CD4-positive, alpha-beta T cell treated with Interleukin-15 for 1 hour (primary cell): ENCODE data around the gene BACE1.

Experiments used
- DNase-seq: peaks from one replicate; pipeline ENCODE4 v3.0.0-alpha.2; 2020

BACE1 gene

GRCh38 chr11:117305145-117305544 lies 10.9 kb downstream of the BACE1 start:
- DNase-seq: no peak

- no peak for DNase-seq
These were observed 12.3 kb downstream of the BACE1 start for GRCh38 chr11:117303646-117304315.

DNA sequence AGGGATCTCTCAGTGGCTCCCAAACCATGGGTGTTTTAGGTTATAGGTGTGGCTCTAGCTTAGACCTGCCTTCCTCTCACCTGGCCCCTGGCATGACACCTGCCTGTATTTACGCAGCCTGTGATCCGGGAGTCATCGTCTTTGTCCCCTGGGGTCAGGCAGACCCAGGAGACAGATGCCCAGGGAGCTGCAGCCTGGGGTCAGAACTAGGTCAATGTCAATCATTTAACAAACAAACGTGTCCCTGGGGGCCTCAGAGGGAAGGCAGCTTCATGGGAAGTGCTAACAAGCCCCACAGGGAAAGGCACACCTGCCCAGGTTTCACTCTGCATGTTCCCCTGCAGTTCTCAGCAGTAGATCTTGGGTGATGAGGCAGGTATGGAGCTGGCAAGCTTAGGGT lies 13.0 kb downstream of the BACE1 start:
- no peak for DNase-seq

DNA sequence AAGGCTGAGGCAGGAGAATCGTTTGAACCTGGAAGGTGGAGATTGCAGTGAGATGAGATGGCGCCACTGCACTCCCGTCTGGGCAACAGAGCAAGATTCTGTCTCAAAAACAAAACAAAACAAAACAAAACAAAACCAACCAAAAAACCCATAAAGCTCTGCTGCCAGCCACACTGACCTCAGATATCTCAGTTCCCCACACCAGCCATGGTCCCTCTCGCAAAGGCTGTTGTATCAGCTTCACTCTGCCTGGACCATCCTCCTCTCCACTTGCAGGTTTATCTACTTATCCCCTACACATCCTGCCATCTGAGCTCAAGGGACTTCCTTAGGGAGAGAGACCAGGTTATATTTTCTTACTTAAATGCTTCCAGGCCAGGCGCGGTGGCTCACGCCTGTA lies 13.8 kb downstream of the BACE1 start:
- DNase-seq: no peak

GRCh38 chr11:117300773-117301172 lies 15.3 kb downstream of the BACE1 start:
- no peak for DNase-seq

DNA sequence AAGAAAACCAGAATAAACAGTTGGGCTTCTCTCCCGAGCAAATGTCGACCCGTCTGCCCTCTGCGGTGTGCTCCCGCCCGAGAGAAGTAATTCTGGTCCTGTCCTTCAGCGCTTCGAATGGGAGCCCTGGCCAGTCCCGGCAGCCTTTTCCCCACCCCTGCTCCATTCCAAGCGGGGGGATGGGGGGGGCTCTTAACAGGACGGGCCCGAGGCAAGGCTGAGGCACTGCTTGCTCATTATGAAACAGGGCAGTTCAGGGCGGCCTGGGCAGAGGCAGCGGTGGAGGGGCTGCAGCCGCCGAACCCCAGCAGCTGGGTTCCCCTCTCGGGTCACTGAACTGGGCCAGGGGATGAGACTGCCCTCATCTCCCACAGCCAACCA lies 15.8 kb downstream of the BACE1 start:
- no peak for DNase-seq

DNA sequence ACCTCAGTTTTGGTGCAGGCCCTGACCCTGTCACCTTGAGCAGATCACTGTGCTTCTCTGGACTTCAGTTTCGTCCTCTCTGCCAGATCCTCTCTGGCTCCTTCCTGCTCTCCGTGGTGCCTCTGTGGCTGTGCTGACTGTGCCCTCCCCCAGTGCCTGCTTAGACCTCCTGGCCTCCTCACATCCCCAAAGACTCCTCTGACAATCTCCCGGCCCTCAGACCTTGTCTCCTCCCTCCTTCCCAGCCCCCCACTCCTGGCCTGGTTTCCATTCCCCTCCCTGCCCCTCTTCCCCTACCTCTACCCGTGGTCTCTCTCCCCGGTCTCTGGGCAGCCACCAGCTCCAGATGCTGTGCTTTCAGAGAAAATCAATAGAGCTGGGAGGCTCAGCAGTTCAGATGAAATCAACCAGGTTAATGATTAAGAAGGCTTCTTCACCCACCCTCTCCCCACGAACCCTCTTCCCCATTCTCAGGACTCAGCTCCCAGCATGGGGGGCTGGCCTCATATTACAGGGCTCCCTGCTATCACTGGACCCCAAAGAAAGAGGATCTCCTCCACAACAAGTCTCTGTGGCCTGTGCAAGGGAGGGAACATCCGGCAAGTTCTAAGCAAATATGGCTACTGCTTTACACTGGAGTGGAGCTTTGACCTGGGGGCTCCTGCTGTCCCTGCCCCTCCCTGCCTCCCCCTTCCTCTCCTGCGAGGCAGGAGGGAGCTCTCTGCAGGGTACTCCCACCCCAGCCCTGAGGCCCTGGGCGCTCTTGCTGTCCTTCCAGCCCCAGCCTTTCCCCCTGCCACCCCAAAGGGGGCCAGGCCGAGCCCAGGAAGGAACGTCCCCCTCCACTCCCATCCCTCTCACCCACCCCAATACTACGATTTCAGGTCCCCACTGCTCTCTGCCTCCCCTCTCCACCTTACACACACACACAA lies 16.4 kb downstream of the BACE1 start:
- no peak for DNase-seq

GRCh38 chr11:117298195-117298594 lies 17.9 kb downstream of the BACE1 start:
- DNase-seq: no peak

- DNase-seq: no peak
These were observed 19.2 kb downstream of the BACE1 start for GRCh38 chr11:117296881-117297280.

DNA sequence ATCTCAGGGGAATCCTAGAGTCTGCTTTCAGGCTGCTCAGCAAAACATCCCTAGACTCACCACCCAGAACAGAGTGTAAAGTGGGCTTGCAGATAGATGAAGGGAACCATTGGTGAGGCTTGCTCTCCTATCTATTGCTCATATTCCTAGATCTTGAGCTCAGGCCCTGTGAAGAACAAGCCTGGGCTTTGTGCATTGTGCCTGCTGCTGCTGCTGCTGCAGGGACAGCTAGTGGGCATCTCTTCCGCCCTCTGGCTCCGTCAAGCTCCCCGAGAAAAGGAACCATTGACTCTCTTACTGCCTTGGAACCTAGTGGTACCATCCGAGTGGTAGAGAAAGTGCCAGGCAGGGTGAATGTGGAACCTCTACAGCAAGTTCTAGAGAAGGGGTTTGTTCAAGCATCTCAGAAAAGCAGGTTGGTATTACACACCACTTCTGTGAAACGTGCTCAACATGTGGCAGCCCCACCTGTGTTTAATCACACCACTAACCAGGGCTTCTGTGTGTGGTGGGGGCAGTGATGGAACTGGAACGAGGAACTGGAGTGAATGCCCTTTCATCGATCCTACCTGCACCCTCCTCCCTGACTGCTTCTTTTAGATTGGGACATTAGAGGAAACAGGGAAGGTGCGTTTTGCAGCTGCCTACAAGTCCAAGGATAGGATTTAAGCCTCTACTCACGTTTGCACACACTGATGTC lies 20.5 kb downstream of the BACE1 start:
- DNase-seq: no peak

GRCh38 chr11:117292616-117293015 lies 23.4 kb downstream of the BACE1 start:
- DNase-seq: no peak

DNA sequence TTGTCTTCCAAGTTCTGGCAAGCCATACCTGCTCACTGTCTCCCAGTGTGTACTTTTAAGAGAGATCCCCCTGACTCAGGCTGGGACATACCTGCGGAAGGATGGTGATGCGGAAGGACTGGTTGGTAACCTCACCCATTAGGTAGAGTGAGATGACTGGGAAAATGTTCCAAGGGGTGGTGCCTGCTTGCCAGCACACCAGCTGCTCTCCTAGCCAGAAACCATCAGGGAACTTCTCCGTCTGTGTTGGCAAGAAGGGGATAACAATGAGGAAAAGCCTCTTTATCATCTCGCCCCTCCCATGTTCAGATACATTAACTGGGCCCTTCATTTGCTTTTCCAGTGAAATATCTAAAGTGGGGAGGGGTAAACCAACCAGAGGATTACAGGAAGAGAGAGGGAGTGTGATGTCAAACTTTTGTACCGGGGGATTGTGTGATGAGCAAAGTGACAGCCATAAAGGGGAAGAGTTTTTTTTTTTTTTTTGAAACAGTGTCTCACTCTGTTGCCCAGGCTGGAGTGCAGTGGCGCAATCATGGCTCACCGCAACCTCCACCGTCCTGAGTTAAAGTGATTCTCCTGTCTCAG lies 25.2 kb downstream of the BACE1 start, which contains the start of gene BACE1-AS:
TSS of gene BACE1-AS (plus strand) at position 538 of the 588 bp plus-strand sequence.
- no peak for DNase-seq

GRCh38 chr11:117289795-117290194 lies 26.3 kb downstream of the BACE1 start:
- no peak for DNase-seq

DNA sequence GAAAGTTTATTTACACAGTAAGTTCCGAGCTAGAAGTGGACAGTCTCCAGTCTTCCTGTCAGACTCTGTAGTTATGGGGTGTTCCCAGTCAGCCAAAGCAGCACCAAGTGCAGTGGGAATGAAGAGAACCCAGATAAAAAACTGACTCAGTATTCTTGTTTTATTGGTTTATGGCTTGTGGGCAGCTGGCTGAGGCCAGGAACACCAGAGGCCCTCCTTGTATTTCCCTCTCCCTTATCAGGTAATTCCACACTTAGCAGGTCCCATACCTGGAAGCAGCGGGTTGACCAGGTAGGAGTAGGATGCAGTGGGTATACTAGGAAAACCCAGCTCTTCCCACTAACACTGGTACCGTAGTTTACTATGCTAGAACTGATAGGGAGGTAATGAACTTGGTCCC lies 28.4 kb downstream of the BACE1 start:
- DNase-seq: no peak

DNA sequence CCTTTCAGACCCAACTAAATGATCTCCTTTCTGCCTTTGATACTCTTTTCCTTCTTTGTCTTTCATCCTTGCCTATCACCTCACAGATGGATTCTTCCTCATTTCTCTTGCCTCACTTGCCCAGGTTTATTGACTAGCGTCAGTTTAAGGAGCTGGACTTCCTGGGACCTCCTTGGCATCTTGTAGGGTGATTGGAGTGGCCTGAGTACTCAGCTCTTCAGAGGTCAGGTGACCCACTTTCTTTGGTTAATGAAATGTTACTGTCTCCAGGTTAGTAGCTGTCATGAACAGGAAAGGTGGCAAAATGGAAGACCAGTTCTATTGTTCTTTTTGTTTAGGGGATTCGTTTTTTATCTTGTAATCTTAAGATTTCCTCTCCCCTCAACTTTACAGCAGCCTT lies 29.5 kb downstream of the BACE1 start:
- DNase-seq: no peak

GRCh38 chr11:117284053-117284452 lies 32.0 kb downstream of the BACE1 start:
- DNase-seq: no peak

- DNase-seq: no peak
These were observed 33.1 kb downstream of the BACE1 start for GRCh38 chr11:117282956-117283355.

DNA sequence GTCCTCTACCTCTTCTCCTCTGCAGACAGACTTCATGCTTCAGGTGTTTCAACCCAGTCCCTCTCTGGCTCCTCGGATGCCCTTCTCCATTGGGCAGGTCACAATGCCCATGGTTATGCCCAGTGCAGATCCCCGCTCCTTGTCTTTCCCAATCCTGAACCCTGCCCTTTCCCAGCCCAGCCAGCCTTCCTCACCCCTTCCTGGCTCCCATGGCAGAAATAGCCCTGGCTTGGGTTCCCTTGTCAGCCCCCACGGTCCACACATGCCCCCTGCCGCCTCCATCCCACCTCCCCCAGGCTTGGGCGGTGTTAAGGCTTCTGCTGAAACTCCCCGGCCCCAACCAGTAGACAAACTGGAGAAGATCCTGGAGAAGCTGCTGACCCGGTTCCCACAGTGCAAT lies 34.2 kb downstream of the BACE1 start:
- DNase-seq: no peak

DNA sequence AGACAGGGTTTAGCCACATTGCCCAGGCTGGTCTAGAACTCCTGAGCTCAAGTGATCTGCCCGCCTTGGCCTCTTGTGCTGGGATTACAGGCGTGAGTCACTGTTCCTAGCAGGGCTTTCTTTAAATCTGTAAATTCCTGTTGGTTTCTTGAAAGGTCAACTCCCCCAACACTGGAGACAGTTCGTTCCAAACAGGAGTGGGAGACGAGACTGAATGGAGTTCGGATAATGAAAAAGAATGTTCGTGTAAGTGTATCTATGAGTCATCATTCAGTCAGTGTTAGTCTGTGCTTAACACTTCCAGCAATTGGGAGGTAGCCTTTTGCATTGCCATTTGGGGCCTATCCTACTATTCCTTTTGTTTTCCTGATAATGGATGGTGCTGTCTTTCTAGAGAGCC lies 34.9 kb downstream of the BACE1 start:
- DNase-seq: no peak

- DNase-seq: no peak
These were observed 36.2 kb downstream of the BACE1 start for GRCh38 chr11:117279711-117280376.

DNA sequence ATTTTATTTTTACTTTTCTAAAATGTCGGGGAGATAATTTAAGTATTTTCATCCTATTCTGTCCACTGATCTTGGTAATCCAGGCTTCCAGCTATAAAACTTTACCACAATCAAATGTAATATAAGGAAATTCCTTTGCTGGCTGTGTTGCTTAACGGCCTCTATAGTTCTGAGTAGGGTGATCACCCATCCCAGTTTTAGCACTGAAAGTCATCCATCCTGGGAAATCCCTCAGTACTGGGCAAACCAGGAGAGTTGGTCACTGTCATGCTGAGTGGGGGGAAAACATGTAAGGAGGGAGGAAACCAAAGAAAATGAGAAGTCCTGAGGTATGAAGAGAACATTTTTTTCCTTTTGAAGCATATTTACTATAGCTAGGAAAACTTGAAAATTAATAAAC lies 37.7 kb downstream of the BACE1 start:
- DNase-seq: no peak

- DNase-seq: no peak
These were observed 42.3 kb downstream of the BACE1 start for GRCh38 chr11:117273550-117274289.
